CD4-positive, alpha-beta T cell treated with Interleukin-6 at 100 ng/mL for 8 hours (primary cell): ENCODE measurements around the gene GRAMD1A.

Source experiments
- DNase-seq: peaks from one replicate; pipeline ENCODE4 v3.0.0-alpha.2; 2020; ENCODE audit warnings: mixed read lengths, low spot score

The GRAMD1A gene

DNA sequence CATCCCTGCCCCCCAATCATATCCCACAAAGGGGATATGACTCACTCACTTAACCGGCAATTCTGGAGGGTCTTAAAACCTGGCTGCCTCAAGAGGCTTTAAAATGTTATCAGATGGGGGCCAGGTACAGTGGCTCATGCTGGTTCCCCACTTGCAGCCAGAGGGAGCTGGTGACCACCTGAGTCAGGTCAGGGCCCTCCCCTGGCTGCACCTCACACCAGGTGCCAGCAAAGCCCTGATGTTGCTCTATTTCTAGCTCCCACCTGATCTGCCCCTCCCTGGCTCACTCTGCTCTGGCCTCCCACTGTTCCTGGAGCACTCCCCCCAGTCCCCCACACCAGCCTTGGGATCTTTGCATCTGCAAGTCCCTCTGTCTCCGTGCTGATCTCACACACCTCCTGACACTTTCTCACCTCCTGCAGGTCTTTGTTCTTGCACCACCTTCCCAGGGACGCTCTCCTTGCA, 55.6 kb downstream of the GRAMD1A start:
- no peak for DNase-seq

GRCh38 chr19:35056513-35057063, 56.5 kb downstream of the GRAMD1A start:
- DNase-seq, result no peak

- DNase-seq, result no peak
Measured at GRCh38 chr19:35058370-35058769, 58.2 kb downstream of the GRAMD1A start.

GRCh38 chr19:35059006-35059798, 59.1 kb downstream of the GRAMD1A start:
- DNase-seq, result no peak

GRCh38 chr19:35059799-35060091, 59.6 kb downstream of the GRAMD1A start:
- DNase-seq, result no peak

- no peak for DNase-seq
Measured at GRCh38 chr19:35060160-35060855, 60.2 kb downstream of the GRAMD1A start.

GRCh38 chr19:35061583-35062373, 61.7 kb downstream of the GRAMD1A start:
- DNase-seq, result no peak

- no peak for DNase-seq
Measured at GRCh38 chr19:35062942-35063341, 62.8 kb downstream of the GRAMD1A start.

DNA sequence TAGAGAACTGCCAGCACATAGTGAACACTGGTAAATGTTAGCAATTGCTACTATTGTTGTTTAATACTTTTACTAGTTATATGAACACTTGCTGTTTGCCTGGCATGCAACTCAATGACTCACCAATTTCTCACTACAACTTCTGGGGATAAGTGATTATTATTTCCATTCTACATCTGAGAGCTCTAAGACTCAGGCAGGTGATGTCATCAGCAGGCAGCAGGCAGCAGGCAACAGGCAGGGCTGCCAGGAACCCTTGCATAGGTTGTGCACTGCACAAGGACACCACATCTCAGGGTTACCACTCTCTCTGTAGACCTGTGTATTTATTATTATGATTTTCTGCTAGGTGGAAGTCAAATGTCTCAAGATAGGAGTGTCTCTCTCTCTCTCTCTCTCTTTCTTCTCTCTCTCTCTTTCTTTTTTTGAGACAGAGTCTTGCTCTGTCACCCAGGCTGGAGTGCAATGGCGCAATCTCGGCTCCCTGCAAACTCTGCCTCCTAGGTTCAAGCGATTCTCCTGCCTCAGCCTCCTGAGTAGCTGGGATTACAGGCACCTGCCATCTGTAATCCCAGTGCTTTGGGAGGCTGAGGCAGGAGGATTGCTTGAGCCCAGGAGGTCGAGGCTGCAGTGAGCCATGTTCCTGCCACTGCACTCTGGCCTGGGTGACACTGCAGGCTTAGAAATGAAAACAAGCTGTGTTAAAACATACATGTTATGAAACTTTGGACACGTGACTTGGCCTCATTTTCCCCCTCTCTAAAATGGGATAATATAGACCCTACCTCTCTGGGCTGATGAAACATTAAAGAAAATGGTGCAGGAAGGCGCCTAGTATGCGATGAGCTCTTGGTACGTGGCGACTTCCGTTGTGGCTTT, 64.1 kb downstream of the GRAMD1A start:
- DNase-seq, result no peak

GRCh38 chr19:35065574-35065973, 65.5 kb downstream of the GRAMD1A start:
- DNase-seq, result no peak

GRCh38 chr19:35066121-35066520, 66.0 kb downstream of the GRAMD1A start:
- DNase-seq, result no peak

DNA sequence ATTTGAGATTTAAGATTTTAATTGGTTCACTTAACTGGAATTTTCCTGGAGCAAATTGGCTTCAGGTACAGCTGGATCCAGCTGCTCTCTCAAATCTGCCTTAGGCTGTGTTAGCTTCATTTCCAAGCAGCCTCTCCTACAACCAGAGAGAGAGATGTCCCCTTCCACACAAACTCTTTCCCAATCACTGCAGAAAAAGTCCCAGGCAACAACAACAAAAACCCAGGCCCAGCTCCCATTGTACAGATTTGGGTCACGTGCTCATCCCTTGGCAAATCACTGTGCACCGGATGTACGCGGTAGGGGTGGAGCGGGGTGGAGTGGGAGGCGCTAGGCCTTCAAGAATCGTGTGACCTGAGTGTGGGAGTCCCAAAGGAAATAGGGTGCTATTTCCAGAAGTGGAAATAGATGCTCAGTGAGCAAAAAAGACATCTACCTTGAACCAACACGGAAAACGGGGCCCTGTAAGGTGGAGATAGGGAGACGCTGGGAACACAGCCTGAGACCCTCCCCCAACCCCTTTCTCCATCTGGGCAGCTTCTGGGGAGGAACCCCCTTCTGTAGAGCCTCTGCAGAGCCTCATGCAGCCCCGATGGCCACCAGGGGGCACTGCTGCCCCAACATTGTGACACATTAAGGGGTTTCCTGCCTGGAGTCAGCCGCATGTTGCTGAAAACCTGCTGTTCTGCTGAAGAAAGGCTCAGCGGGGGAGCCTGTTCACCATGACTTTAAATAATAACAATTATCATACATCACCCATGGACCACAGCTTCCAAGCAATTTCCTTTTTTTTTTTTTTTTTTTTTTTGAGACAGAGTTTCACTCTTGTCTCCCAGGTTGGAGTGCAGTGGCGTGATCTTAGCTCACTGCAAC, 66.8 kb downstream of the GRAMD1A start:
- peak; percentile 85 for DNase-seq

DNA sequence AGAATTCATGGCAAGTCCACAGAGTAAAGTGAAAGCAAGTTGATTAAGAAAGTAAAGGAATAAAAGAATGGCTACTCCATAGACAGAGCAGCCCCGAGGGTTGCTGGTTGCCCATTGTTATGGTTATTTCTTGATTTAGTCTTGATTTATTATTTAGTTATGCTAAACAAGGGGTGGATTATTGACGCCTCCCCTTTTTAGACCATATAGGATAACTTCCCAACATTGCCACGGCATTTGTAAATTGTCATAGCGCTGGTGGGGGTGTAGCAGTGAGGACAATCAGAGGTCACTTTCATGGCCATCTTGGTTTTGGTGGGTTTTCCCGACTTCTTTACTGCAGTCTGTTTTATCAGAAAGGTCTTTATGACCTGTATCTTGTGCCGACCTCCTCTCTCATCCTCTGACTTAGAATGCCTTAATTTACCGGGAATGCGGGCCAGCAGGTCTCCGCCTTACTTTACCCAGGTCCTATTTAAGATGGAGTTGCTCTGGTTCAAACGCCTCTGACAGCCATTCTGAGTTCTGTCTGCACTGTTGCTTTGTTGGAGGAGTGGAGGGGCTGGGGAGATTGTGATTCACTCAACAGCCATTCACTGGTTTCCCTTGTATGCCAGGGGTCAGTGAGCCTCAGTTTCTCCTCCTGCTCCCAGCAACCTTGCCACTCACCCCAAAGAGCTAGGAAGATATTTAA, 69.0 kb downstream of the GRAMD1A start:
- no peak for DNase-seq

DNA sequence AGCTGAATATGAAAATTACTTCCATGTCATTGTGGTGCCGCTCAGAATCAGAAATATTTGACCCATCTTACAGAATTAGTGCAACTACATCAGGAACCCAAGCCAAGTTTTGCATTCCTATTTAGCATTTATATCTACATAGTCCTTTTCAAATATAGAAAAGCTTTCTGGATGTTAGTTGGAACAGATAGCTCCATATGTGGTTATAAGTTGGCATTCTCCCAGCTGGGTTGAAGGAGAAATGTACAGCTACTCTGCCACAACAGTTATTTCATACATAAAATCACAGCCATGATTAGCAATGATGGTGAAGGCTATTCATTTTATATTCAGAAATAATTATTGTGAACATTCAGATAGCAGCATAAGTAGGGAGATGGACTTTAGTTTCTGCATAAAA, 69.6 kb downstream of the GRAMD1A start:
- DNase-seq, result no peak

DNA sequence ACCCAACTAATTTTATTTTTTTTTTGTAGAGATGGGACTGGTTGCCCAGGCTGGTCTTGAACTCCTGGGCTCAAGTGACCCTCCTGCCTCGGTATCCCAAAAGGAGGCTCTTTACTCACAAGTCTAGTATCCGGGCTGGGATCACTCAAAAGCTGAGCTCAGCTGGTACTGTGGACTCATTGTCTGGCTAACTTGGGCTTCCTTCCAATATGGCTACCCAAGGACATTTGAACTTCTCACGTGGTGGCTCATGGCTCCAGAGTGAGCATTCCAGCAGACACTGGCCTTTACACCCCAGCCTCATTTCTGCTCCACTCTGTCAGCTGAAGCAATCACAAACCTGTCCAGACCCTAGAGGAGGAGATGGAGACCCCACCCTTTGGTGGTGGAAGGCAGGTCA, 70.3 kb downstream of the GRAMD1A start:
- DNase-seq, result no peak

DNA sequence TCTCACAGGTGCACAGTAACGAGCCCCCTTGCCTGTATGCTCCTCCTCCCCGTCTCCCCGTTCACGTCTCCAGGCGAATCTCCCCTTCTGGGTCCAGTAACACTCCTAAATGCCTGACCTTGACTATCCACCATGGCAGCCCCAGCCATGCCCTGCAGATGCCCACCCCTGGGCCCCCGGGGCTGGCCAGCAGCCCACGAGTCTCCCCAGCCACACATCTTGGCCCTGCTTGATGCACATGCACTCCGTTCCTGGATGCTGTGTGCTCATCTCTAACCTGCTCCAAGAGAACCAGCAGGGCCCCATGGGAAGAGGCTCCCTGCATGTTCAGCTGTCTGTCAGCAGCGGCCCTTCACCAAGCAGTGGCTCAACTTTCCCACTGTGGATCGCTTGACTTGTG, 73.4 kb downstream of the GRAMD1A start:
- no peak for DNase-seq

DNA sequence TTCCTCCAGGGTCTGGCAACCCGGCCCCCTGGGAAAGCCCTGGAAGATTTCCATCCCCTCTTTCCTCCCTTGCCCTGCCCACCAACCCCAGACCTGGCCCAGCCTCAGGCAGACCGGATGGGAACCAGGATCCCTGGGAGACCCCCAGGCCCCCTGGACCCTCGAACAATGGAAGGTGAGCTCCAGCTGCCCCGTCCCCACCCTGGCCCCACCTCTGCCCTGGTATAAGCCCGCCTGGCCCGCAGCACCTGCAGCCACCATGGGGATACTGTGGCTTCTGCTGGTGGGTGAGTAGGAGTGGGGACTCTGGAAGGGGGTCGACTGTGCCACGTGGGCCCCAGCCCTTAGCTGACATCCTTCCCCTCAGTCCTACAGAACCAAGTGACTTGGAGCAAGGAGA, 73.8 kb downstream of the GRAMD1A start:
- no peak for DNase-seq

- DNase-seq, result no peak
Measured at GRCh38 chr19:35074426-35075201, 74.5 kb downstream of the GRAMD1A start.
